ENCODE results near the gene PLCH1.

GRCh38 chr3:155771126-155771525 lies 26.3 kb upstream of the PLCH1 start:
- TF ChIP-seq TAF1 (IDR thresholded peaks at IDR 0.05; ENCODE audit: low read depth, low read length) (no peak), PAX5 (IDR thresholded peaks at IDR 0.05; ENCODE audit: insufficient read depth, low read length, severe bottlenecking) (no peak), POLR2A (IDR thresholded peaks at IDR 0.05; ENCODE audit: low read depth, low read length) (no peak)

Data from GM12891 (cell line).